Neural progenitor cell (in vitro differentiated cells): ENCODE measurements around the gene APOL3. TPM values are rescaled to one million over a fixed set of nuclear protein-coding genes. Genes with fewer than 3 reads are reported as not detected.
A peak's percentile ranks its signal among the peaks of the same experiment; 100 is the strongest.

Experiments
- DNase-seq: peaks from one replicate; pipeline ENCODE4 v3.0.0-alpha.2; 2016; ENCODE audit warnings: low spot score
- H2AFZ ChIP-seq: fragments of 200-600 bp; sonication (generic); replicated peaks from 2 replicates; pipeline ENCODE4 v1.6.1; 2016; ENCODE audit warnings: antibody characterized with exemption
- H3F3A ChIP-seq: fragments of 200-600 bp; sonication (generic); 2 replicates; pipeline ENCODE4 v1.6.1; 2016; ENCODE audit warnings: antibody characterized with exemption, low read depth
- H3K27ac ChIP-seq: fragments of 200-600 bp; sonication (generic); 2 replicates; pipeline ENCODE4 v1.5.1; 2016; ENCODE audit warnings: mild to moderate bottlenecking
- H3K27me3 ChIP-seq: fragments of 200-600 bp; sonication (generic); 2 replicates; pipeline ENCODE4 v1.6.1; 2016; ENCODE audit warnings: mild to moderate bottlenecking, moderate library complexity
- H3K36me3 ChIP-seq: fragments of 200-600 bp; sonication (generic); 2 replicates; pipeline ENCODE4 v1.5.1; 2016
- H3K4me1 ChIP-seq: fragments of 200-600 bp; sonication (generic); 2 replicates; pipeline ENCODE4 v1.6.1; 2016; ENCODE audit warnings: mixed run types
- H3K4me2 ChIP-seq: fragments of 200-600 bp; sonication (generic); 2 replicates; pipeline ENCODE4 v1.6.1; 2016
- H3K4me3 ChIP-seq: fragments of 200-600 bp; sonication (generic); 2 replicates; pipeline ENCODE4 v1.5.1; 2016
- H3K79me2 ChIP-seq: fragments of 200-600 bp; sonication (generic); 2 replicates; pipeline ENCODE4 v1.6.1; 2016; ENCODE audit warnings: low read depth
- H3K9ac ChIP-seq: fragments of 200-600 bp; sonication (generic); 2 replicates; pipeline ENCODE4 v1.6.1; 2016
- H3K9me3 ChIP-seq: fragments of 200-600 bp; sonication (generic); 2 replicates; pipeline ENCODE4 v1.5.1; 2016; ENCODE audit warnings: low read depth
- H4K20me1 ChIP-seq: fragments of 200-600 bp; sonication (generic); 2 replicates; pipeline ENCODE4 v1.6.1; 2016; ENCODE audit warnings: low read depth
- H3K27ac Mint-ChIP-seq: 3 replicates; pipeline ENCODE4 v1.8.0; 2021; ENCODE audit warnings: mixed read lengths
- H3K27me3 Mint-ChIP-seq: 2 replicates; pipeline ENCODE4 v1.8.0; 2022; ENCODE audit warnings: low read depth, mild to moderate bottlenecking, inconsistent platforms, moderate library complexity, mixed read lengths; ENCODE audit not compliant: insufficient read depth
- H3K36me3 Mint-ChIP-seq: 3 replicates; pipeline ENCODE4 v1.8.0; 2021; ENCODE audit warnings: mixed read lengths
- H3K4me1 Mint-ChIP-seq: 3 replicates; pipeline ENCODE4 v1.8.0; 2021; ENCODE audit warnings: mixed read lengths
- H3K4me3 Mint-ChIP-seq: 3 replicates; pipeline ENCODE4 v1.8.0; 2021; ENCODE audit warnings: mild to moderate bottlenecking, moderate library complexity, mixed read lengths
- H3K9me3 Mint-ChIP-seq: 3 replicates; pipeline ENCODE4 v1.8.0; 2020; ENCODE audit warnings: mixed read lengths
- EZH2 ChIP-seq: fragments of 200-600 bp; sonication (generic); IDR thresholded peaks from 2 replicates; pipeline ENCODE4 v1.6.1; 2017; ENCODE audit warnings: antibody characterized with exemption, mild to moderate bottlenecking, moderate library complexity
- EZH2phosphoT487 ChIP-seq: fragments of 200-600 bp; sonication (generic); IDR thresholded peaks from 2 replicates; pipeline ENCODE4 v1.6.1; 2017; ENCODE audit warnings: antibody characterized with exemption
- total RNA-seq: library from RNA; depleted of rRNA; stranded (reverse); fragments of >200 nt; gene quantifications from 2 replicates; pipeline ENCODE4 v1.2.3, GENCODE V29; 2015; ENCODE audit warnings: low replicate concordance
- TF ChIP-seq, protein P1 (sequence below): fragments of 200-600 bp; sonication (generic); IDR thresholded peaks from 2 replicates; pipeline ENCODE4 v1.5.1; 2017; ENCODE audit warnings: antibody characterized with exemption, mild to moderate bottlenecking

Gene APOL3
- total RNA-seq, 1 donor from 2014 or later: not detected

DNA sequence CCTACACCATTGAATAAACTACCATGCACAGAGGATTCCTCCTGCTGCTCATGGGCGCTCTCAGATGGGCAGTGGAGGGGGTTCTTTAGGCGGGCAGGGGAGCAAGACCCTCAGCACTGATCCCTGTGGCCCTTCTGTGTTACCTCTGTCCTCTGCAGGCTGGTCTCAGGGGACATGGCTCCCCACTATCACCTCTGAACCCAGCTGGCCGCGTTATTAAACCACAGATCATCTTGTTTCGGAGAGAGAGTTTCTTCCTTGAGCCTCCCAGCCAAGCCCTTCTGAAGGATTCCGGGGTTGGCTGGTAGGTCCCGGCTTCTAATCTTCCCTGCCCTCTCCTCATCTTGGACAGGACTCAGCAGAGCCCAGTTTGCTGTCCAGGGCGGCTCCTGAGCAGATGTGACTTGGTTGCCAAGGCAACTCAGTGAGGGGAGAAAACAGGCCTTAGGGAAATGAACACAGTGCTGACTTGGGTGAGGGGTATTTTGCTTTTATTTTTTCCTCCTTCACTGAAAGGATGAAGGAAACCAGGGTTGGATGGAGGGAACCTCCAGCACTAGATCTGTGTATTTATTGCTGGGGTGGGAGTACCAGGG, 13.3 kb downstream of the APOL3 start:
- H3K9me3 ChIP-seq: no peaks in the 10 kb centered on the region
- H3F3A ChIP-seq: no peaks in the 10 kb centered on the region
- H3K27me3 ChIP-seq: no peaks in the 10 kb centered on the region
- no peak overlapping the region for H3K9ac ChIP-seq
- no peaks in the 10 kb centered on the region for H3K36me3 Mint-ChIP-seq
- H3K4me1 Mint-ChIP-seq: peaks cover 29% of the 10 kb centered on the region
- TF ChIP-seq EZH2 (no peak), EZH2phosphoT487 (no peak)
- TF ChIP-seq, protein P1, sequence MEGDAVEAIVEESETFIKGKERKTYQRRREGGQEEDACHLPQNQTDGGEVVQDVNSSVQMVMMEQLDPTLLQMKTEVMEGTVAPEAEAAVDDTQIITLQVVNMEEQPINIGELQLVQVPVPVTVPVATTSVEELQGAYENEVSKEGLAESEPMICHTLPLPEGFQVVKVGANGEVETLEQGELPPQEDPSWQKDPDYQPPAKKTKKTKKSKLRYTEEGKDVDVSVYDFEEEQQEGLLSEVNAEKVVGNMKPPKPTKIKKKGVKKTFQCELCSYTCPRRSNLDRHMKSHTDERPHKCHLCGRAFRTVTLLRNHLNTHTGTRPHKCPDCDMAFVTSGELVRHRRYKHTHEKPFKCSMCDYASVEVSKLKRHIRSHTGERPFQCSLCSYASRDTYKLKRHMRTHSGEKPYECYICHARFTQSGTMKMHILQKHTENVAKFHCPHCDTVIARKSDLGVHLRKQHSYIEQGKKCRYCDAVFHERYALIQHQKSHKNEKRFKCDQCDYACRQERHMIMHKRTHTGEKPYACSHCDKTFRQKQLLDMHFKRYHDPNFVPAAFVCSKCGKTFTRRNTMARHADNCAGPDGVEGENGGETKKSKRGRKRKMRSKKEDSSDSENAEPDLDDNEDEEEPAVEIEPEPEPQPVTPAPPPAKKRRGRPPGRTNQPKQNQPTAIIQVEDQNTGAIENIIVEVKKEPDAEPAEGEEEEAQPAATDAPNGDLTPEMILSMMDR: no peak
- H3K27me3 Mint-ChIP-seq: peaks cover 2% of the 10 kb centered on the region
- H3K9me3 Mint-ChIP-seq: peaks cover 6% of the 10 kb centered on the region
- H3K4me3 ChIP-seq: no peak overlapping the region
- DNase-seq: peak; percentile 42
- H2AFZ ChIP-seq: peak overlapping the region; percentile 69
- peak overlapping the region; percentile 85 for H3K27ac Mint-ChIP-seq
- no peaks in the 10 kb centered on the region for H3K79me2 ChIP-seq
- no peaks in the 10 kb centered on the region for H4K20me1 ChIP-seq
- peak overlapping the region; percentile 27 for H3K4me3 Mint-ChIP-seq
- H3K4me2 ChIP-seq: no peak overlapping the region
- peaks cover 5% of the 10 kb centered on the region for H3K4me1 ChIP-seq
- no peak overlapping the region for H3K27ac ChIP-seq
- no peaks in the 10 kb centered on the region for H3K36me3 ChIP-seq

DNA sequence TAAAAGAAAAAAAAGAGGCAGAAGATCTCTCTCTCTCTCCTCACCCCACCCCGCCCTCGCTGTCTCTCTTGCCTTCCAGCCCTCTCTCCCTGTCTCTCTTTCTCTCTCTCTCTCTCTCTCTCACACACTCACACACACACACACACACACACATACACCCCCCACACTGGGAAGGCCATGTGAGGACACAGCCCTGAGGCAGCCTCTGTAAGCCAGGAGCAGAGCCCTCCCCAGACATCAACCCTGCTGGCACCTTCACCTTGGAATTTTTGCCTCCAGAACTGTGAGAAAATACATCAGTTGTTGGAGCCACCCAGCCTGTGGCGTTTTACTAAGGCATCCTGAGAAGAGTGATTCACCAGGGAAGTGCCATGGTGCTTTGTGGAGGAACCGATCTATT, 14.7 kb downstream of the APOL3 start:
- Histone ChIP-seq H3K4me3 (no peak overlapping the region), H4K20me1 (no peaks in the 10 kb centered on the region), H3K9ac (no peak overlapping the region), H3F3A (no peaks in the 10 kb centered on the region), H3K9me3 (no peaks in the 10 kb centered on the region), H3K27ac (no peak overlapping the region), H2AFZ (no peak overlapping the region), H3K27me3 (no peaks in the 10 kb centered on the region), H3K4me1 (peaks cover 5% of the 10 kb centered on the region), H3K36me3 (no peaks in the 10 kb centered on the region), H3K79me2 (no peaks in the 10 kb centered on the region), H3K4me2 (no peak overlapping the region)
- no peak for TF ChIP-seq EZH2
- TF ChIP-seq, protein P1: no peak
- no peak for TF ChIP-seq EZH2phosphoT487
- Mint-ChIP-seq H3K27ac (no peak overlapping the region), H3K4me3 (no peak overlapping the region), H3K4me1 (peaks cover 36% of the 10 kb centered on the region), H3K9me3 (no peaks in the 10 kb centered on the region), H3K36me3 (no peaks in the 10 kb centered on the region), H3K27me3 (peaks cover 2% of the 10 kb centered on the region)
- DNase-seq: no peak

- DNase-seq: peak; percentile 72
- no peak for TF ChIP-seq EZH2phosphoT487
- TF ChIP-seq, protein P1: peak; percentile 83
- Histone ChIP-seq H3F3A (no peaks in the 10 kb centered on the region), H3K4me2 (peak overlapping the region; percentile 74), H2AFZ (peak overlapping the region; percentile 91), H3K27ac (no peak overlapping the region), H3K9ac (no peak overlapping the region), H3K27me3 (no peaks in the 10 kb centered on the region), H3K9me3 (no peaks in the 10 kb centered on the region), H3K36me3 (no peaks in the 10 kb centered on the region), H3K79me2 (no peaks in the 10 kb centered on the region), H4K20me1 (no peaks in the 10 kb centered on the region), H3K4me3 (peak overlapping the region; percentile 28), H3K4me1 (peaks cover 5% of the 10 kb centered on the region)
- peaks cover 4% of the 10 kb centered on the region for H3K27me3 Mint-ChIP-seq
- H3K4me3 Mint-ChIP-seq: no peak overlapping the region
- no peaks in the 10 kb centered on the region for H3K9me3 Mint-ChIP-seq
- no peaks in the 10 kb centered on the region for H3K36me3 Mint-ChIP-seq
- peaks cover 41% of the 10 kb centered on the region for H3K4me1 Mint-ChIP-seq
- no peak overlapping the region for H3K27ac Mint-ChIP-seq
These were observed 15.5 kb downstream of the APOL3 start for GRCh38 chr22:36144886-36145541.
